Ovary (tissue), 9 donors: ENCODE results near the gene OR5AL1. TPM values are rescaled to one million over a fixed set of nuclear protein-coding genes. Genes with fewer than 3 reads are reported as not detected.

ENCODE experiments used
- DNase-seq, 5 donors: peaks; one replicate each; pipeline ENCODE4 v3.0.0-alpha.2; 2019 to 2020
- H3K27ac ChIP-seq, 2 donors: fragments of 200-600 bp; one replicate each; pipeline versions ENCODE4 v1.5.1 to v1.8.0; 2019 to 2022
- H3K27me3 ChIP-seq: fragments of 200-600 bp; one replicate; pipeline ENCODE4 v1.8.0; 2022
- H3K36me3 ChIP-seq: fragments of 200-600 bp; sonication (generic); one replicate; pipeline ENCODE4 v1.5.1; 2019
- H3K4me1 ChIP-seq: one replicate; pipeline ENCODE4 v1.8.1; 2013; ENCODE audit warnings: mild to moderate bottlenecking, moderate library complexity; ENCODE audit not compliant: insufficient read depth
- H3K4me3 ChIP-seq: fragments of 200-600 bp; sonication (generic); one replicate; pipeline ENCODE4 v1.5.1; 2017
- H3K9me3 ChIP-seq, 2 donors: fragments of 200-600 bp in 1 of 2; sonication (generic) in 1 of 2; one replicate each; pipeline versions ENCODE4 v1.5.1 to v1.8.1; 2013 to 2019; ENCODE audit warnings: mild to moderate bottlenecking in 1 of 2, moderate library complexity in 1 of 2
- CTCF ChIP-seq, 3 donors: fragments of 450-650 bp in 2 of 3; fragments of 200-600 bp in 1 of 3; IDR thresholded peaks; one replicate each; pipeline versions ENCODE4 v1.5.1 to v1.8.0; 2016 to 2022; ENCODE audit warnings: antibody characterized with exemption in 3 of 3, mild to moderate bottlenecking in 1 of 3
- EP300 ChIP-seq: sonication (generic); formaldehyde crosslinking; IDR thresholded peaks from one replicate; pipeline ENCODE4 v1.6.1; 2017; ENCODE audit warnings: antibody characterized with exemption
- POLR2A ChIP-seq: fragments of 450-650 bp; IDR thresholded peaks from one replicate; pipeline ENCODE4 v1.6.1; 2017; ENCODE audit warnings: antibody characterized with exemption, mild to moderate bottlenecking, moderate library complexity
- WGBS, 3 donors: extraction: QIAGEN DNeasy Blood & Tissue Kit in 1 of 3; methylation state at CpG; one replicate each; pipeline versions ENCODE4 v1.1.5 to v1.1.7; 2013 to 2017; 5-methylcytosine and 5-hydroxymethylcytosine counted together
- intact Hi-C, 4 donors: fragments of 100-400 bp; cut with DNase I; formaldehyde crosslinking; loops; one replicate each; pipeline versions ENCODE4 v1.11.0 to v1.15.1; 2022 to 2023
- polyA plus RNA-seq, 2 donors: library from polyadenylated mRNA; stranded (reverse); fragments of 200-250 nt in 1 of 2; fragments of 350-450 nt in 1 of 2; fragmentation: Illumina TruSeq in 1 of 2; extraction: RNeasy Lipid Tissue Mini Kit (QIAGEN cat#74804) in 1 of 2; gene quantifications; one replicate each; pipeline ENCODE4 v1.2.3, GENCODE V29; 2013 to 2014
- total RNA-seq, 7 donors: library from RNA; depleted of rRNA in 2 of 7; stranded (reverse); fragments of >200 nt in 2 of 7; fragmentation: NEBNext Ultra II Directional in 3 of 7; extraction: Animal tissue kit (Norgen Biotek cat#: 25700) in 3 of 7; gene quantifications; one replicate each; pipeline versions ENCODE4 v1.1.0 to v1.2.4, GENCODE V29; 2016 to 2023
- donor health status: DM: no; HTN: no; CAD: no; lungs with moderate emphysema.
- donor health status: DM: no; HTN: no; CAD: no.
- donor health status: Bipolar disorder and iron deficiency.
- donor health status: DM: yes; HTN: yes; CAD: no.
- donor health status: DM: no; HTN: no; CAD: no.
- donor health status: DM: yes; HTN: yes; CAD: no.

The OR5AL1 gene
- total and polyA plus RNA-seq, 9 donors = not detected

DNA sequence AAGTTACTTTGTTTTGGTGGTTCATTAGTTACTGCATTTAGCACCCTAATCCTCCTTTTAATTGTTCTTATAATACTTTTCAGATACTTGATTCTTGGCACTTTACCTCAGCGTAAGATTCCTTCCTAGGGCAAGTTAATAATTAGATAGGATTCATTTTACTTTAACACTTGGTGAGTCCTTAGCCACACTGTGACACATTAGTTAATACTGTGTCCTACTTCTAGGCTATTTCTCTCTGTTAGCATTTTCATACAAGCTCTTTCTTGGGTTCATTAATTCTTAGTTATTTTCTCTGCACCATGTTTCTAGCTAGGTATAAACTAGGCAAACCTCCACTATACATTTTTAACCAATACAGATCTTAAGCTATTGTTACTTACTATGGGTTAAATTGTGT, 44.6 kb downstream of the OR5AL1 start:
- TF ChIP-seq CTCF (IDR thresholded peaks at IDR 0.05) = no peak
- TF ChIP-seq POLR2A = no peak
- TF ChIP-seq EP300 = no peak
- H3K4me1 ChIP-seq = no peaks in the 10 kb centered on the region
- 82 to 93% (median 90%) methylated on average over 1 of the region's 1 CpG for WGBS, 3 donors
- no peak for DNase-seq
- no peak overlapping the region for H3K4me3 ChIP-seq
- no peak overlapping the region for H3K27ac ChIP-seq
- no peaks in the 10 kb centered on the region for H3K9me3 ChIP-seq
- no peaks in the 10 kb centered on the region for H3K36me3 ChIP-seq
- intact Hi-C loops = no loop called here
- no peaks in the 10 kb centered on the region for H3K27me3 ChIP-seq

Other genes starting within 250 kb of the OR5AL1 start
- not detected for gene OR5J2, start 236.1 kb upstream of the OR5AL1 start, total RNA-seq
- gene OR5J2, start 236.1 kb upstream of the OR5AL1 start, polyA plus RNA-seq = not detected
- not detected for gene OR5T2, start 178.4 kb upstream of the OR5AL1 start, total RNA-seq
- not detected for gene OR5T2, start 178.4 kb upstream of the OR5AL1 start, polyA plus RNA-seq
- not detected for gene OR5T3, start 160.4 kb upstream of the OR5AL1 start, total RNA-seq
- not detected for gene OR5T3, start 160.4 kb upstream of the OR5AL1 start, polyA plus RNA-seq
- gene OR5T1, start 138.5 kb upstream of the OR5AL1 start, total RNA-seq = not detected
- not detected for gene OR5T1, start 138.5 kb upstream of the OR5AL1 start, polyA plus RNA-seq
- not detected for gene OR8H1, start 120.4 kb upstream of the OR5AL1 start, total RNA-seq
- gene OR8H1, start 120.4 kb upstream of the OR5AL1 start, polyA plus RNA-seq = not detected
- not detected for gene OR8K3, start 97.6 kb upstream of the OR5AL1 start, total RNA-seq
- gene OR8K3, start 97.6 kb upstream of the OR5AL1 start, polyA plus RNA-seq = not detected
- not detected for gene OR8K1, start 66.7 kb upstream of the OR5AL1 start, total RNA-seq
- not detected for gene OR8K1, start 66.7 kb upstream of the OR5AL1 start, polyA plus RNA-seq
- not detected for gene OR8J1, start 58.4 kb upstream of the OR5AL1 start, total RNA-seq
- gene OR8J1, start 58.4 kb upstream of the OR5AL1 start, polyA plus RNA-seq = not detected
- gene OR8U1, start 37.1 kb upstream of the OR5AL1 start, total RNA-seq = not detected
- gene OR8U1, start 37.1 kb upstream of the OR5AL1 start, polyA plus RNA-seq = not detected
- not detected for gene OR5M3, start 60.7 kb downstream of the OR5AL1 start, total RNA-seq
- gene OR5M3, start 60.7 kb downstream of the OR5AL1 start, polyA plus RNA-seq = not detected
- not detected for gene OR5M8, start 78.7 kb downstream of the OR5AL1 start, total RNA-seq
- gene OR5M8, start 78.7 kb downstream of the OR5AL1 start, polyA plus RNA-seq = not detected
- gene OR5M11, start 130.6 kb downstream of the OR5AL1 start, total RNA-seq = not detected
- gene OR5M11, start 130.6 kb downstream of the OR5AL1 start, polyA plus RNA-seq = not detected
- gene OR5M10, start 165.0 kb downstream of the OR5AL1 start, total RNA-seq = not detected
- not detected for gene OR5M10, start 165.0 kb downstream of the OR5AL1 start, polyA plus RNA-seq
- gene OR5M1, start 202.2 kb downstream of the OR5AL1 start, total RNA-seq = not detected
- gene OR5M1, start 202.2 kb downstream of the OR5AL1 start, polyA plus RNA-seq = not detected
- not detected for gene OR5AP2, start 229.7 kb downstream of the OR5AL1 start, total RNA-seq
- gene OR5AP2, start 229.7 kb downstream of the OR5AL1 start, polyA plus RNA-seq = not detected